Kidney epithelial cell (primary cell): ENCODE measurements around the gene PLA2G2C. TPM values are rescaled to one million over a fixed set of nuclear protein-coding genes. Genes with fewer than 3 reads are reported as not detected.

Experiments
- DNase-seq: peaks from one replicate; pipeline ENCODE4 v3.0.0-alpha.2; 2010; ENCODE audit warnings: low read depth
- H3K27me3 ChIP-seq: 2 replicates; pipeline ENCODE4 v1.6.0; 2011; ENCODE audit warnings: low read length; ENCODE audit not compliant: control insufficient read depth, insufficient read depth
- H3K36me3 ChIP-seq: 2 replicates; pipeline ENCODE4 v1.5.1; 2011; ENCODE audit warnings: low read length; ENCODE audit not compliant: control insufficient read depth, insufficient read depth
- H3K4me3 ChIP-seq: 2 replicates; pipeline ENCODE4 v1.5.1; 2011; ENCODE audit warnings: low read depth, mild to moderate bottlenecking, control low read depth, low read length
- total RNA-seq: library from RNA; depleted of rRNA; stranded (reverse); fragments of >200 nt; gene quantifications from 2 replicates; pipeline ENCODE4 v1.2.3, GENCODE V29; 2015
- TF ChIP-seq, protein P1 (sequence below): IDR thresholded peaks from 2 replicates; pipeline ENCODE4 v1.5.1; 2011; ENCODE audit warnings: mild to moderate bottlenecking, moderate library complexity, low read length, control low read depth, inconsistent platforms; ENCODE audit not compliant: insufficient read depth, poor library complexity, severe bottlenecking

PLA2G2C gene
- total RNA-seq, 1 donor from 2014 or later, result not detected

DNA sequence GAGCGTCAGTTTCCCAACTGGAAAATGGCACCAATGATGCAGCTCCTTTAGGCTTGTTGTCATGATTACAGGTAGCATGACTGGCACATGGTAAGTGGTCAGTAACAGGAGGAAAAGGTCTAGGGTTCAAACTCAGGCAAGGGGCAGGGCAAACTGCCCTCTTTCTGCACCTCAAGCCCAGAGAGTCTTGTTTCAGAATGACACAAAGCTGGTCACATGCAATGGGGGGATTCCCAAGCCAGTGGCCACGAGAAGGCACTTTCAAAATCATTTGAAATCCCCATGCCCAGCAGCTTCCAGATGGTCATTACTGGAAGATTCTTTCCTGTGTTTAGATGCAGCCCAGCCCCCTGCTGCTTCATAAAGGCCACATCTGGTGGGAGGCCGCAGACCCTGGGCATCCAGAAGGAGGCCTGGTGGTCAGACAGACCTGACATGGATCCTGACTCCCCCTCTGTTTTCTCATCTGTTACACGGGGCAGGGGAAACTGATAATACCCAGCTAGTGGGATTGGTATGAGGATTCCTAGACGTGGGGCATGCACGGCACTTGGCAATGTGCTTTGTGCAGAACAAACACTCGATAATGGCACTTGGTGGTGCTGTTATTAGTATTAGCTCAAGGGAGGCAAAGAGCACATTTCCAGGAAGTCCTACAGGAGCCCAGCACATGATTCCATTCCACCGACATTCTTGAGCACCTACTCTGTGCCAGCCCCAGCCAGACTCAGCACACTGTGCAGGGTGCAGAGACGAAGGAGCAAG, 60.1 kb downstream of the PLA2G2C start:
- TF ChIP-seq, protein P1, sequence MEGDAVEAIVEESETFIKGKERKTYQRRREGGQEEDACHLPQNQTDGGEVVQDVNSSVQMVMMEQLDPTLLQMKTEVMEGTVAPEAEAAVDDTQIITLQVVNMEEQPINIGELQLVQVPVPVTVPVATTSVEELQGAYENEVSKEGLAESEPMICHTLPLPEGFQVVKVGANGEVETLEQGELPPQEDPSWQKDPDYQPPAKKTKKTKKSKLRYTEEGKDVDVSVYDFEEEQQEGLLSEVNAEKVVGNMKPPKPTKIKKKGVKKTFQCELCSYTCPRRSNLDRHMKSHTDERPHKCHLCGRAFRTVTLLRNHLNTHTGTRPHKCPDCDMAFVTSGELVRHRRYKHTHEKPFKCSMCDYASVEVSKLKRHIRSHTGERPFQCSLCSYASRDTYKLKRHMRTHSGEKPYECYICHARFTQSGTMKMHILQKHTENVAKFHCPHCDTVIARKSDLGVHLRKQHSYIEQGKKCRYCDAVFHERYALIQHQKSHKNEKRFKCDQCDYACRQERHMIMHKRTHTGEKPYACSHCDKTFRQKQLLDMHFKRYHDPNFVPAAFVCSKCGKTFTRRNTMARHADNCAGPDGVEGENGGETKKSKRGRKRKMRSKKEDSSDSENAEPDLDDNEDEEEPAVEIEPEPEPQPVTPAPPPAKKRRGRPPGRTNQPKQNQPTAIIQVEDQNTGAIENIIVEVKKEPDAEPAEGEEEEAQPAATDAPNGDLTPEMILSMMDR, result no peak
- Histone ChIP-seq H3K36me3 (no peaks in the 10 kb centered on the region), H3K27me3 (no peaks in the 10 kb centered on the region), H3K4me3 (no peak overlapping the region)
- DNase-seq, result no peak

DNA sequence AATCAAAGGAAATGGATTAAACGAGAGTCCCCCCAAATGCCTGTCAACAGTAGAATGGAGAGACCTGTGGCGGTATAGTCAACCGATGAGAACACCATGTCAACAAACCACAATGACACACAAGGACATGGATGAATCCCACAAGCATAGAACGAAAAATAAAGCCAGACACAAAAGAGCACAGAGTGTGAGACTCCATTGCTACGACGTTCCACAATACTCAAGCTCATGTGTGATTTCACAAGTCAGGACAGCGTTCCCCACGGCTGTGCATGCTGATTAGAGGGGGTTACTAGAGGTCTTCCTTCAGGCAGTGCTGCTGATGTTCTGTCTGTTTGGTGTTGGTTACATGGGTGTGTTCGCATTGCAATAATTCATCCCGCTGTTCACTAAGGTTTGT, 61.2 kb downstream of the PLA2G2C start:
- TF ChIP-seq, protein P1, result no peak
- Histone ChIP-seq H3K4me3 (no peak overlapping the region), H3K27me3 (peaks cover 3% of the 10 kb centered on the region), H3K36me3 (no peaks in the 10 kb centered on the region)
- DNase-seq, result no peak

DNA sequence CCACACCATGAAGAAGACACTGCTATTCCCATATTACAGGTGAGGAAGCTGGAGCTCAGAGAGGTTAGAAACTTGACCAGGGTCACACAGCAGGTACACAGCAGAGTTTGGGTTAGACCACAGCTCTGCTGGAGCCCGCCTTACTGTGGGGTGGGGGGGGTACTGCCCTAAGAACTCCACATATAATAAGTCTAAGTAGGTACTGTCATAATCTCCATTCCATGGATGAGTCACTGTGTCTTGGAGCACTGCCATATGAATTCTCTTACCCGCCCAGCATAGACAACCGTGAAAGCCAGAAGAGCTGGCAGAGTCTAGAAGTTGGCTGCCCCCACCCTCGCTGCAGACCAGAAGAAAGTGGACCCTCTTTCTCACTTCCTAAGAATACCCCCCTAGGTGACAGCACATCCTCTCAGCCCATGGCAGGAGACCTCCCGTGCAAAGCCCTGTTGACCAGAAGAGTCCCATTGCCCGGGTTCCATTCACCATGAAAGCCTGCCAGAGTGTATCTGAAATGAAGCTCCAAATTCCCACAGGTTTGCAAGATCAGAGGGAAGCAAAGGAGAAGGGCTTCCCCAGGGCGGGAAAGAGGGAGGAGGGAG, 61.8 kb downstream of the PLA2G2C start:
- DNase-seq, result no peak
- Histone ChIP-seq H3K4me3 (no peak overlapping the region), H3K27me3 (peaks cover 3% of the 10 kb centered on the region), H3K36me3 (no peaks in the 10 kb centered on the region)
- TF ChIP-seq, protein P1, result no peak

DNA sequence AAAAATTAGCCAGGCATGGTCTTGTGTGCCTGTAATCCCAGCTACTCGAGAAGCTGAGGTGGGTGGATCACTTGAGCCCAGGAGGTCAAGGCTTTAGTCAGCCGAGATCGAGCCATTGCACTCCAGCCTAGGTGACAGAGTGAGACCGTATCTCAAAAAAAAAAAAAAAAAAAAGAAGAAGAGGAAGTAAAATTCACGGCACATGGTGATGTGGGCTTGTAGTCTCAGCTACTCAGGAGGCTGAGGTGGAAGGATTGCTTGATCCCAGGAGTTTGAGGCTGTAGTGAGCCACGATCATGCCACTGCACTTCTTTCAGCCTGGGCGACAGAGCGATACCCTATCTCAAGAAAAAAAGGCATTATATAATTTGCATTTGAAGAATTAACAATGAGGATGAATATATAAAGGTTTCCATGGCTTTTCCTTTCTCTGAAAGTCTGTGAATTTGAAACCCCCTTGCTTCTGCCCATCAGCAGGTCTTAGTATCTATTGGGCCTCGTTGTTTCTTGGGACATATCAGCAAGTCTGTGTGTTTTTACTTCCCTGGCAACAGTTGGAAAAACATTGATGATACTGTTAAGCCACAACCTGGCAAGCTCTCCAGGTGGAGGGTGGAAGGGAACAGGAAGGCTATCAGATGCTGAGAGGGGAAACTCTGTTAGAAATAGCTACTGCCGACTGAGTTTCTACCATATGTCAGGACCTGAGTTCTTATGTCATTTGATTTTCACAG, 62.4 kb downstream of the PLA2G2C start:
- H3K36me3 ChIP-seq, result no peaks in the 10 kb centered on the region
- no peak overlapping the region for H3K4me3 ChIP-seq
- DNase-seq, result no peak
- TF ChIP-seq, protein P1, result no peak
- H3K27me3 ChIP-seq, result peaks cover 5% of the 10 kb centered on the region

DNA sequence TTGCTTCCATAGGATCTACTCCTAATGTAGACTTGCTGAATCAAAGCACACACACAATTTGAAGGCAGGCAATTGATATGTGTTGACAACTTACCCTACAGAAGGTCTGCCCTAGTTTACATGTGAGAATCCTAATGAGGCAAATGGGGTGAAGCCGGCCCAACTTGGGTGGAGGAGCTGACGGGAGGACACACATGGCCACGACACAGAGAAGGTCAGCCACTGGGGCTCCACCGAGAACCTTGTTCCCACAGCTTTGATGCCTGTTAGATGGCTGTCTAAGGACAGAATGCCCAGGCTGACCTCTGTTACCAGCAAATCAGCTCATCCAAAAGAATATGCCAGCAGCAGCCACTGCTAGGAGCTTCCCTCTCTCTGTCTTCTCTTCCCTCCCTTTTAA, 65.5 kb downstream of the PLA2G2C start:
- TF ChIP-seq, protein P1, result no peak
- no peak for DNase-seq
- H3K4me3 ChIP-seq, result no peak overlapping the region
- H3K27me3 ChIP-seq, result peaks cover 8% of the 10 kb centered on the region
- H3K36me3 ChIP-seq, result no peaks in the 10 kb centered on the region
